SIG-M5 (cell line): ENCODE results near the gene MCCC2.
"Not testable (repeated sequence)": the region's sequence is repeated elsewhere in the genome, so short reads cannot be mapped to it uniquely, and the experiment has no call there.

ENCODE experiments used
- DNase-seq: peaks from one replicate; lab custom pipeline; 2025; lab: John Stamatoyannopoulos, UW

The MCCC2 gene

DNA sequence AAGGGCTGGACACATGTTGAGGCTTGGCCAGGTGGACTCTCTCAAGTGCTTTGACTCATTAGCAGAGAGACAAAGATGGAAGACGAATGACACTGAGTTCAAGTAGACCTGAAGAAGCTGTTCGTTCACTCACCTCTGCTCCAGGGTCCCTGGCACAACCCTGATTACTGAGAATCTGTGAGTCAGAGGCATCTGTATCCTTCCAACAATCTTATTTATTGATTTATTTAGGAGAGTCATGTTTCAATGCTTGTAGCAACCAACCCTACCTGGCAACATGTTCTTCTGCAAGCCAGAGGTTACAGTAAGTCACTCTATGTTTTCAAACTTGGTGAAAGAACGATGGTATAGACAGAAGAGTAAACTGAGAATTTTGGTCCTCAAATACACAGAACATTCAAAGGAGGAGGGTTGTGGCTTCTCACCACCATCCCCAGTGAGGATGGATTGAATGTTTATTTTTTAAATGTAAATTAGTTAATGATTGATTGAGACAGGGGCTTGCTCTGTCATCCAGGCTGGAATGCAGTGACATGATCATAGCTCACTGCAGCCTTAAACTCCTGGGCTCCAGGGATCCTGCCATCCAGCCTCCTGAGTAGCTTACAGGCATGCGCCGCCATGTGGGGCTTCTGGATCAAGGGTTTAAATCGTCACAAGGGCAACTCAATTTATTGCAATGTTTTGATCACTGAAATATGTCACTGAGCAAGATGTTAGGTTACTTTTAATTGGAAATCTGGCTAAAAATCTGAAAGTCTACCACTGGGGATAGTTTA is 76.2 kb downstream of the MCCC2 start:
- no peak for DNase-seq

DNA sequence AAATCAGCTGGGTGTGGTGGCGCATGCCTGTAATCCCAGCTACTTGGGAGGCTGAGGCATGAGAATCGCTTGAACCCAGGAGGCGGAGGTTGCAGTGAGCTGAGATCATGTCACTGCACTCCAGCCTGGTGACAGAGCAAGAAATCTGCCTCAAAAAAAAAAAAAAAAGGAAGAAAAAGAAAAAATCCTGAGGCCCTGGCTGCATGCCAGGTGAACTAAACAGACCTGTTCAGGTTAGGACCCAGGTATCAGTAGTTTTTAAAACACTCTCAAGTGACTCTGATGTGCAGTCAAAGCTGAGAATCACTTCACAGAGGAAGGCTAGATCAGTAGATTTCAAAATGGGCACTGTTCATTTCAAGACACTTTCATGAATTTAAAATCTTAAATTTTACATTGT is 77.5 kb downstream of the MCCC2 start:
- not testable (repeated sequence) for DNase-seq

DNA sequence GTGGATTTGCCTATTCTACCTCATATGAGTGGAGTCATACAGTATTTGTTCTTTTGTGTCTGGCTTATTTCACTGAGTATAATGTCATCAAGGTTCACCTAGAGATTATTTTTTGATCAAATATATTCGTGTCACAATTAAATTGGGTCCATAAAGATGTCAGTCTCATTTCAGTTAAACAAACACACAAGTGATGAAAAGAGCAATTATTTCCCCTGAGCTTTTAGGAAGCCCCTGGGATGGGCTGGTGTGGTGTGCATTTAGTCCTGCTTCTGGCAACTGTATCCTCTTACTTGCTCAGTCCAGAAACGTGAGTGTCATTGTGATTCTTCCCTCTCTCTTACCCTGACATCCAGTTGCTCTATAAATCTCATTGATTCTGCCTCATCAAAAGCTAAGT is 79.2 kb downstream of the MCCC2 start:
- no peak for DNase-seq

DNA sequence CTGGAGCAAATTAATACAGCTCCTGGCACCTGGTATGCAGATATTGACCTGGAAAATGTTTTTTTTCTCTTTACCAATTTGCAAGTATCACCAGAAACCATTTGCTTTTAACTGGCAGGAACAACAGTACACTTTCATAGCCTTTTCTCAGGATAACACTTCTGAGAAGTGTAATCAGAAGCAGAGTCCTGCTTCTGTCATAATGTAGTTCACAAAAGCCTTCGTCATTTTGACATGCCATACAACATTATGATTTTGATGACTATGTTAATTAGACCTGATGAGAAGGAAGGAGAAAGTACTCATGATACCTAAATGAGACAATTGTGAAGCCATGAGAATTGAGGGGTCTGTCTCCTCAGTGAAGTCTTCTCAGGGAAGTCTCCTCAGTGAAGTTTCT is 90.8 kb downstream of the MCCC2 start:
- DNase-seq = no peak

DNA sequence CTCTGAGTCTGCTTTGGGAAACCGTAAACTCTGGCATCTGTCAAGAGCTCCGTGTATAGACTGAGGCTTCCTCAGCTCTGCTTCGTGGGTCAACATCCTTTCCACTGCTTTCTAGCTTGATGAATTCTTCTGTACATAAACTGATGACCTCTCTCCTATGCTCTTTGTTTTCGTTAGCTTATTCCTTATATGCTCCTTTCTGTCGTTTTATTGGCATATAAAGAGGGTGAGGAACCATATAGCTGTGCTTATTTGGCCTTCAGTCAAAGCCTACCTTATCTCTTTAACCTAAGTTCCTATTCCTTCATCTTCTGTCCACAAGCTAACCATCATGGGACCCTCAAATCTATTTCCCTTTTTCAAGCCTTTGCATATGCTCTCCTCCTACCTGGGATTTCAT is 92.6 kb downstream of the MCCC2 start:
- DNase-seq = no peak

DNA sequence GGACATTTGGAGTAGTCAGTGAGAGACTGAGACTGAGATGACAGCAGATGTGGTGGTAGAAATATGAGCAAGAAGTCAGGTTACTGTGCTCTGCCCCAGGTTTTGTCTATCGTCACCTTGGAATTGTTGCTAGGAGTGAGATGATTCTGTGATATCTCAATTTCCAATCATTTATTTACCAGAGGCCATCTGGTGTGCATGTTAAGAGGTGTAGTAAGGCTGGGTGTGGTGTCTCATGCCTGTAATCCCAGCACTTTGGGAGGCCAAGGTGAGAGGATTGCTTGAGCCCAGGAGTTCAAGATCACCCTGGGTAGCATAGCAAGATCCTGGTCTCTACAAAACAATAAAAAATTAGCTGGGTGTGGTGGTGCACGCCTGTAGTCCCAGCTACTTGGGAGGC is 93.4 kb downstream of the MCCC2 start:
- DNase-seq = no peak

DNA sequence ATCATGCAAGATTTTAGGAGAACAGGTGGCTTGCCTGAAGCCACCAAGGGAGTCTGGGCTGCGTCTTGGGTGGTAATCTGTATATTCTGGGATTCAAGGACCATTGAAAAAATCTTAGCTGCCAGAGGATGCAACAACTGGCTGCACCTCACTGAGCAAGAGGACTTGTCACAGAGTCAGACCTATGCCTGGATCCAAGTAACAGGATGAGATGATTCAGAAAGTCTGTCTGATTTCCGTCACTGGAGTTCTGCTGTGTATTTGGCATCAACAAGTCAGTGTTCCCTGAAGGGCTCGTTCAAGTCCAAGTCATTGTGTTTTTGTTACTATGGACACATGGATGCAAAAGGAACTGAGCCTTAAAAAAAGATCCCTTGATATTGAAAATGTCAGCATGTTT is 94.2 kb downstream of the MCCC2 start:
- no peak for DNase-seq

DNA sequence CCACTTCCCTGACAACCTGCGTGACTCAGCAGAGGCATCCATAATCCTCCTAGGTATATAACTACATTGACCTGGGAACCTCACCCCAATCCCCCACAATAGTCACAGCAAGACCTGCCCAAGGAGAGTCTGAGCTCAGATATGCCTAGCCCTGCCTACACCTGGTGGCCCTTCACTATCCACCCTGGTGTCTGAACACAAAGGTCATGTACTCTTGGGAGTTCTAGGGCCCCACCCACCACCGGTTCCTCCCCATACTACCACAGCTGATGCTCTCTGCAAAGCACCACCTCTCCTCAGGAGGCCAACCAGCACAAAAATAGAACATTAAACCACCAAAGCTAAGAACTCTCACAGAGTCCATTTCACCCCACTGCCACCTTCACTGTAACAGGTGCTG is 97.2 kb downstream of the MCCC2 start:
- DNase-seq = no peak

DNA sequence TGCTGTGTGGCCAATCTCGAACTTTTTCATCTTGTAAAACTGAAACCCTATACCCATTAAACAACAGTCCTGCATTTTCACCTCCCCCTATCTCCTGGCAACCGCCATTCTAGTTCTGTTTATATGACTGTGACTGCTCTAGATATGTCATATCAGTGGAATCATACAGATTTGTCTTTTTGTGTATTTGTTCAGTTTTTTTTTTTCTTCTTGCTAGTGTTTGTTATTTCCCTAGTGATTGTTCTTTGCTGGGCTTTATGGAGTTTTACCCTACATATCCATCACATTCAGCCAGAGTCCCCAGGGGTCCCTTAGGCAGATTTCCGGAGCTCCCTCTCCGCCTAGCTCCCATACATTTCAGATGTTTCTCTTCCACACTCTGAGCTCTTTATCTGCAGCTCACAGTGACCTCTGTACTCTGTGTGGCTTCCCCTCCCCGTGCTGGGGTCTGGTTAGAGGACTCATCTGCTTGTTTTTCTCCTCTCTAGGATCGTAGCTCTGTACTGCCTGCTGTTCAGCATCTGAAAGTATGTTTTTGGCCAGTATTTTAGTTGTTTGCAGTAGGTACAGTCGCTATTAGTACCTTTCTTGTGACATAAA is 106.8 kb downstream of the MCCC2 start:
- no peak for DNase-seq

DNA sequence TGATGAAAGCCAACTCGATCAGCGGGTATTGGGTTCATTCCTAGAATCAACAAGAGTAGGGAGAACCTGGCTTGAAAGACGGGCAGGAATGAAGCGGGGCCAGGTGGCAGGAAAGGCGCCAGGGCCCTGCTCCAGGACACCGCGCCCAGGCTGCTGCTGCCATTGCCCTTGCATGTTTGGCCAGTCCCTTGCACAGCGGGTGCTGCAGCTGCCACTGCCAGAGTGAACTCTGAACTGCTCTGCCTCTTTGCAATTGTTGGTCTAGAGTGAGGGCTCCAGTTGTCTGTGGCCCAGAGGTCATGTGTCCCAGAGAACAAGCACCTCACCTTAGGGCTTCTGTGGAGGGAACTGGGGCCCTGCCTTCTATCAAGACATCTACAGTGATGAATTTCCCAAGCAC is 107.9 kb downstream of the MCCC2 start:
- DNase-seq = no peak

DNA sequence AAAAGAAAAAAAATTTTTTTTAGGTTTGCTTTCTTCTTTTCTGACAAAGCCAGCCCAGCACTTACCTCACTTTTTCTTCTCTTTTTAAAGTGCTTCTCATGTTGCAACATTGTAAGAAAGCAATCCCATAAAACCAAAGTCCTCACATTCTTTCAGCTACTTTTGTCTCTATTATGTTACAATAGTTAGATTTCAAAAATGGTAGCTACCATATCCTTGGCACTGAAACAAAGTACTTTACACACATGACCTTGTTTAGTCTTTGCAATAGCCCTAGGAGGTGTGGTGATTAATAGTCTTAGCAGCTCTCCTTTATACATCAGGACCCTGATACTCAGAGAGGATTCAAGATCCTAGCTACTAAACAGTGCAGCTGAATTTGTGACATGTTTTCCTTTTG is 108.5 kb downstream of the MCCC2 start:
- no peak for DNase-seq

DNA sequence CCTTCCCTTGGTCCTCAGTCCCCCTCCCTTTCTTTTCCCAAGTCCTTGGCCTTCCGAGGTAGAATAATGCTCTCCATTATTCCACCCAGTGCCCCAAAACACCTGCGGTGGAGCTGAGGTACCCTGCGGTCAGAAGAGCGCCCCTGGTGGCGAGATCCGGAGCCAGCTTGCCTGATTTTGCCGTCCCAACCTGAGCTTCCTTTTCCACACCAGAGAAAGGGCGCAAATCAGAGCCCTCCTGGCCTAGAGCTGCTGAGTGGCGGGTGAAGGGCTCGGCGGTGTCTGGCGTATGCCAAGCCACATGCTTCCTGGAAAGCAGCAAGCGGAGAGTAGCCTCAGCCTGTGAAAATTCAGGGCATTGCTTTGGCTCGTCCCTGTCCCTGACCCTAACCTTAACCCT is 110.8 kb downstream of the MCCC2 start:
- DNase-seq = no peak

DNA sequence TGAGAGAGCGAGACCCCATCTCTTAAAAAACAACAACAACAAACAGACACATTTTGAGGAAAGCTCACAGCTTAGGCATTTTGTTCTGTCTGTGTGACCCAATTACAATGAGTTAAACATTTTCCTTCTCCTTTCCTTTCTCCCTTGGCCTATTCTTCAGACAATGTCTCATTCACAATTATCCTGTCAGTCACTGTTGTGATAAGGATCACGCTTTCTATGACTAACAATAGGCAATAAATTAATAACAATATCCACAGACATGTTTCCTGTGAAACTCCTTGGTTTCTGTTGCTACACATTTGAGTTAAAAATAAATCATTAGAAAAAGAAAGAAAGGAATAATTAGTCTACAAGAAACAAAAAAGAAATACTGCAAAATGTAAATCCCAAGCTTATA is 112.1 kb downstream of the MCCC2 start:
- DNase-seq = no peak

DNA sequence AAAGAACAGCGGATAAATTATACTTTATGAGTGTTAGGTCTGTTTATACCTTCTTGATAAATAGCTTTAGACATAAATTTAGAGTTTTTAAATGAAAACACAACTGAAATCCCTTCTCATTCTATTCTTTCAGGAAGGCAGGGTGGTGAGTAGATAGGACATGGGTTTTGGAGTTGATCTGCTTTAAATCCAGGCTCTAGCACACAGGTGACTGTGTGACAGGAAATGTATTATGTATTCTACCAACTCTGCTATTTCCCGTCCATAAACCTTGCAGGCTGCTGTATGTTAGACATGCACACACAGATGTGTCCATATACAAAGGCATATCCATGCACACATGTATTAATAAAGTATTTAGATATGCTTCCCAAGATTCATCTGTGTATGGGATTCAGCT is 112.6 kb downstream of the MCCC2 start:
- DNase-seq = no peak

DNA sequence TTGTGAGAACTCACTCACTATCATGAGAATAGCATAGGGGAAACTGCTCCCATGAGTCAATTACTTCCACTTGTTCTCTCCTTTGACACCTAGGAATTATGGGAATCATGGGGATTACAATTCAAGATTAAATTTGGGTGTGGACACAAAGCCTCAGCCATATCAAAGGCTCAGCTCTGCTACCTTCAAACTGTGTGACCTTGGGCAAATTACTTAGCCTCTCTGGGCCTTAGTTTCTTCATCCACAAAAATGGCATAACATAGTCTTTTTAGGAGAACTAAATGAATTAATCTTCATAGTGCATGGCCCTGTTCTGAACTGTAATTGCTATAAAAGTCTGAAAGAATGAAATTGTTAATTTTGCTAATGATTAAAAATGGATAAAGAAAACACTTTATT is 113.7 kb downstream of the MCCC2 start:
- no peak for DNase-seq

DNA sequence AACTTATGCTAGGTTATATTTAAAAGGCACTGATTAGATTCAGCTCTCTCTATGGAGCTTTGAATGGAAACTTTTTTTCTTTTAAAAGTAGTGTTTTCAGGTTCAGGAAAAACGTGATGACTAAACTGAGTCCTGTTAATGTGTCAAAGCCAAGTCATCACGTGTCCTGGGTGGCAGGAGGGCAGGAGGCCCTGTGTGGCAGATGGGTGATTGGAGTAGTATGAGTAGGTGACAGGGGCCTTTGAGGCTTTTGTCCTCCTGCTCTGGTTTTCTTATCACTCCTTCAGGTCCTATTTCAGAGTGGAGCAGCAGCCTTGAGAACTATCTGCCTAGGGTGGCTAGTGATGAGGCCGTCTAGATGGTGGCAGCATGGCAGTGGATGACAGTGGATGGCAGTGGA is 114.3 kb downstream of the MCCC2 start:
- DNase-seq = no peak

DNA sequence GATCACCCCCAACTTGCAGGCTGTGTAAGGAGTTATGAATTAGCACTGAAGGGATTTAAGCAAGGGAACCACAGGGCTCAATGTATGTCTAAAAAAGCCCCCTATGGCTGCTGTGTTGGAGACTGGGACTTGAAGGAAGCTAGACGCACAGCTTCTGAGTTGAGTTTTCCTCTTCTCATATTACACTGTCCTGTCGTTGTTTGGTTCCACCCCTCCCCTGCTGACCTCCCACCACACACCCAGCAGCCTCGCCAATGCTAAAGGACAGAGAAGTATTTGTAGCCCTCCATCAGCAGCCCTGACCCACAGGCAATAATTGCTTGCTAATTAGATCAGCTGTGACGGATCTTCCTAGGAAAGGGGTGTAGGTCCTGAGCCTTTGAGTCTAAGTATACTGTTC is 116.8 kb downstream of the MCCC2 start:
- DNase-seq = no peak

DNA sequence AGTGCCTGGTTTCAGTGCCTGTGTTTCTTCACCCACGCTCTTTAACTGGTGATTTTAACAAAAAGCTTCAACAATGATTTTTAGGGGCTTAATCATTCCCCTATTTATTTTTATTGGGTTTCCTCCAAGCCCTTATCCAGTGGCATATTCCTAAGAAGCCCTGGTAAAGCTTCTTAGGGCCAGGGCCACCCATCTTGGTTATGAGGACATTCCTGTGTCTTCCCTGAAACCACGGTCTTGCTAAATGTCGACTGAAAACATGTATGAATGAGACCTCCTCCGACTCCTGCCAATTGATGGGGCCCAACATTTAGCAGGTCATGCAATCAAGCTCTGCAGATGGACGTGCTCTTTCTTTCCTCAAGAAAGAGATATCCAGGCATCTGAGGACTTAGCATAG is 118.3 kb downstream of the MCCC2 start:
- no peak for DNase-seq

DNA sequence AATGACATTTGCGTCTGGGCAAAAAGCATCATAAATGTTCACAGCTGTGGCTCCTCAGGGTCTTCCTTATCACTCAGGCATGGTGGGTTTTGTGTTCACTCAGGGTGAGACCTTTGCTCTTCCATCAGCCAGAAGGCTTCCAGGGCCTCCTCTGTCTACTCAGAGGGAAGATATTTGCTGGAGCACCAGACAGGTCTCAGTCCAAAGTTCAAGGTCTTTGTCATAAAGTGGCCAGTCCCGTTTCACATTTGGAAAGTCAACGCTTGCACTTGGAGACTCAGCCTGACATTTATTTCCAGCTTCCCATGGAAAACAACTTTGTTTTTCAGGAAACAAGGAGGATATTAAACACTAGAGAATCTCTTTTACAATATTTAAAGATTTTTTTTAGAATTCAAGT is 119.8 kb downstream of the MCCC2 start:
- DNase-seq = no peak
